MCF 10A (cell line): ENCODE measurements around the gene COBL. TPM values are rescaled to one million over a fixed set of nuclear protein-coding genes. Genes with fewer than 3 reads are reported as not detected.

ENCODE experiments used
- BruUV-seq: library from RNA; stranded (reverse); fragments of 400-500 nt; replicated peaks from 2 replicates; lab custom pipeline; 2021; lab: Mats Ljungman, UMichigan
- CTCF ChIA-PET: fragments of 300-600 bp; sonication (Branson Sonifier 250); formaldehyde crosslinking; extraction: SDS; loops from one replicate; lab custom pipeline; 2021; ENCODE audit warnings: antibody characterized with exemption, inconsistent platforms; lab: Yijun Ruan, JAX
- POLR2A ChIA-PET: fragments of 300-600, 350-650 bp; sonication (Branson Sonifier 250); formaldehyde crosslinking; extraction: SDS; loops from one replicate; lab custom pipeline; 2020; ENCODE audit warnings: antibody characterized with exemption, inconsistent platforms; lab: Yijun Ruan, JAX
- DNase-seq: peaks from one replicate; pipeline ENCODE4 v3.0.0-alpha.2; 2018; ENCODE audit not compliant: unreplicated experiment
- H3K27ac Mint-ChIP-seq: one replicate; pipeline ENCODE4 v1.8.0; 2022; ENCODE audit warnings: mild to moderate bottlenecking, low read depth, mixed read lengths; ENCODE audit not compliant: unreplicated experiment
- H3K27me3 Mint-ChIP-seq: one replicate; pipeline ENCODE4 v1.8.0; 2022; ENCODE audit warnings: mixed read lengths; ENCODE audit not compliant: insufficient read depth, unreplicated experiment
- H3K36me3 Mint-ChIP-seq: one replicate; pipeline ENCODE4 v1.8.0; 2022; ENCODE audit warnings: mild to moderate bottlenecking, moderate library complexity, mixed read lengths; ENCODE audit not compliant: insufficient read depth, unreplicated experiment
- H3K4me1 Mint-ChIP-seq: one replicate; pipeline ENCODE4 v1.8.0; 2022; ENCODE audit warnings: mixed read lengths; ENCODE audit not compliant: insufficient read depth, unreplicated experiment
- H3K4me3 Mint-ChIP-seq: one replicate; pipeline ENCODE4 v1.8.0; 2022; ENCODE audit warnings: mild to moderate bottlenecking, moderate library complexity, mixed read lengths; ENCODE audit not compliant: unreplicated experiment
- H3K9me3 Mint-ChIP-seq: one replicate; pipeline ENCODE4 v1.8.0; 2022; ENCODE audit warnings: mixed read lengths; ENCODE audit not compliant: unreplicated experiment
- intact Hi-C: fragments of 100-400 bp; cut with micrococcal nuclease; formaldehyde crosslinking; loops from 2 replicates; pipeline ENCODE4 v1.14.1; 2022
- total RNA-seq: library from RNA; stranded (reverse); gene quantifications from 2 replicates; pipeline ENCODE4 v1.2.3, GENCODE V29; 2022
- TF ChIP-seq, protein P1 (sequence below): fragments of 200-600 bp; IDR thresholded peaks from one replicate; pipeline ENCODE4 v1.8.0; 2022; ENCODE audit warnings: antibody characterized with exemption, mild to moderate bottlenecking; ENCODE audit not compliant: unreplicated experiment

The COBL gene
- total RNA-seq, 1 experiment from 2014 or later, result 12.3 TPM

- no peaks in the 10 kb centered on the region for H3K4me1 Mint-ChIP-seq
- intact Hi-C loops, result no loop called here
- ChIA-PET POLR2A (no interaction called here), CTCF (interaction anchor here (0.7 to 0.8 kb wide), 3 partner anchors 12 to 96 kb away, joined by 3 to 5 read pairs (median 4); no protein-coding TSS in a partner anchor)
- TF ChIP-seq, protein P1, sequence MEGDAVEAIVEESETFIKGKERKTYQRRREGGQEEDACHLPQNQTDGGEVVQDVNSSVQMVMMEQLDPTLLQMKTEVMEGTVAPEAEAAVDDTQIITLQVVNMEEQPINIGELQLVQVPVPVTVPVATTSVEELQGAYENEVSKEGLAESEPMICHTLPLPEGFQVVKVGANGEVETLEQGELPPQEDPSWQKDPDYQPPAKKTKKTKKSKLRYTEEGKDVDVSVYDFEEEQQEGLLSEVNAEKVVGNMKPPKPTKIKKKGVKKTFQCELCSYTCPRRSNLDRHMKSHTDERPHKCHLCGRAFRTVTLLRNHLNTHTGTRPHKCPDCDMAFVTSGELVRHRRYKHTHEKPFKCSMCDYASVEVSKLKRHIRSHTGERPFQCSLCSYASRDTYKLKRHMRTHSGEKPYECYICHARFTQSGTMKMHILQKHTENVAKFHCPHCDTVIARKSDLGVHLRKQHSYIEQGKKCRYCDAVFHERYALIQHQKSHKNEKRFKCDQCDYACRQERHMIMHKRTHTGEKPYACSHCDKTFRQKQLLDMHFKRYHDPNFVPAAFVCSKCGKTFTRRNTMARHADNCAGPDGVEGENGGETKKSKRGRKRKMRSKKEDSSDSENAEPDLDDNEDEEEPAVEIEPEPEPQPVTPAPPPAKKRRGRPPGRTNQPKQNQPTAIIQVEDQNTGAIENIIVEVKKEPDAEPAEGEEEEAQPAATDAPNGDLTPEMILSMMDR, result no peak
- no peak overlapping the region for H3K4me3 Mint-ChIP-seq
- peak; percentile 26 for DNase-seq
- H3K9me3 Mint-ChIP-seq, result no peaks in the 10 kb centered on the region
- no peak overlapping the region for H3K27ac Mint-ChIP-seq
- no peaks in the 10 kb centered on the region for H3K27me3 Mint-ChIP-seq
- H3K36me3 Mint-ChIP-seq, result no peaks in the 10 kb centered on the region
- BruUV-seq, result no TSS peak
Observed at GRCh38 chr7:51060536-51060935, 256.1 kb downstream of the COBL start.

GRCh38 chr7:51059504-51060142, 257.0 kb downstream of the COBL start:
- intact Hi-C loops, result no loop called here
- POLR2A ChIA-PET, result no interaction called here
- no TSS peak for BruUV-seq
- Mint-ChIP-seq H3K4me1 (no peaks in the 10 kb centered on the region), H3K27me3 (no peaks in the 10 kb centered on the region), H3K4me3 (no peak overlapping the region), H3K27ac (no peak overlapping the region), H3K36me3 (no peaks in the 10 kb centered on the region), H3K9me3 (no peaks in the 10 kb centered on the region)
- TF ChIP-seq, protein P1, result no peak
- no peak for DNase-seq
- CTCF ChIA-PET, result interaction anchor here (0.6 to 1.2 kb wide), 4 partner anchors 12 to 966 kb away, joined by 3 to 5 read pairs (median 4); partner anchors contain the start of gene ZPBP

- Mint-ChIP-seq H3K4me3 (no peak overlapping the region), H3K27ac (no peak overlapping the region), H3K9me3 (no peaks in the 10 kb centered on the region), H3K27me3 (no peaks in the 10 kb centered on the region), H3K4me1 (no peaks in the 10 kb centered on the region), H3K36me3 (no peaks in the 10 kb centered on the region)
- no TSS peak for BruUV-seq
- TF ChIP-seq, protein P1, result no peak
- DNase-seq, result no peak
- POLR2A ChIA-PET, result no interaction called here
- CTCF ChIA-PET, result interaction anchor here (1.2 kb wide), 1 partner anchor 299 kb away, joined by 3 read pairs; no protein-coding TSS in a partner anchor
- intact Hi-C loops, result no loop called here
Observed at GRCh38 chr7:51058764-51059163, 257.8 kb downstream of the COBL start.

GRCh38 chr7:51055039-51055840, 261.4 kb downstream of the COBL start:
- intact Hi-C loops, result no loop called here
- H3K27me3 Mint-ChIP-seq, result peaks cover 8% of the 10 kb centered on the region
- BruUV-seq, result no TSS peak
- H3K9me3 Mint-ChIP-seq, result no peaks in the 10 kb centered on the region
- no peak for DNase-seq
- ChIA-PET POLR2A (no interaction called here), CTCF (interaction anchor here (2.5 kb wide), 1 partner anchor 106 kb away, joined by 9 read pairs; no protein-coding TSS in a partner anchor)
- H3K27ac Mint-ChIP-seq, result no peak overlapping the region
- H3K4me1 Mint-ChIP-seq, result no peaks in the 10 kb centered on the region
- TF ChIP-seq, protein P1, result no peak
- no peak overlapping the region for H3K4me3 Mint-ChIP-seq
- H3K36me3 Mint-ChIP-seq, result no peaks in the 10 kb centered on the region
